ENCODE data around the gene WDR55. TPM values are rescaled to one million over a fixed set of nuclear protein-coding genes. Genes with fewer than 3 reads are reported as not detected.
"Not testable (repeated sequence)": the region's sequence is repeated elsewhere in the genome, so short reads cannot be mapped to it uniquely, and the experiment has no call there.

WDR55 gene
- total RNA-seq (10 to 100 TPM; 17.6 to 21.1 TPM), polyA plus RNA-seq (ENCODE audit: insufficient read depth, low read depth, low replicate concordance) (11.7 TPM)
- long read RNA-seq, donor 1, full-length matches to known transcripts, result 4 of 58 reads
- long read RNA-seq, donor 1, partial matches to known transcripts, result 54 of 58 reads
- long read RNA-seq, donor 1, other reads (novel, unspliced or antisense), result 0 of 58 reads
- long read RNA-seq, donor 2, full-length matches to known transcripts, result 5 of 5 reads
- long read RNA-seq, donor 2, partial matches to known transcripts, result 0 of 5 reads
- long read RNA-seq, donor 2, other reads (novel, unspliced or antisense), result 0 of 5 reads

GRCh38 chr5:140664359-140665119 is at the start of gene WDR55:
WDR55 (plus strand) TSS chr5:140664904; CDS start chr5:140664913, 9 bp downstream.
- no peak for TF ChIP-seq CTCF (IDR thresholded peaks at IDR 0.05)
- TF ChIP-seq POLR2A (IDR thresholded peaks at IDR 0.05), result peak; percentile 29
- intact Hi-C loops (cut with DNase I; ENCODE audit: low total_unique reads), result no loop called here
- DNase-seq, result peak; percentile 98
- Histone ChIP-seq H3K4me3 (peak within 1 kb of the TSS; percentile 67 to 83), H3K4me1 (peaks cover 11% of the 10 kb centered on the region), H3K36me3 (ENCODE audit: low read depth, missing control alignments) (peaks cover 3% of the 10 kb centered on the region), H3K9me3 (no peaks in the 10 kb centered on the region), H3K27ac (peak within 1 kb of the TSS; percentile 79), H3K27me3 (no peaks in the 10 kb centered on the region)
- 0 to 1% methylated on average over 22 to 54 of the region's 54 CpGs for WGBS, 2 donors

GRCh38 chr5:140622301-140622700 is 42.4 kb upstream of the WDR55 start:
- H3K9me3 ChIP-seq, result no peaks in the 10 kb centered on the region
- WGBS, 2 donors, result 74 to 76% methylated on average over 3 of the region's 3 CpGs
- intact Hi-C loops (cut with DNase I; ENCODE audit: low total_unique reads), result no loop called here

GRCh38 chr5:140623061-140623460 is 41.6 kb upstream of the WDR55 start:
- H3K9me3 ChIP-seq; H3K27me3 ChIP-seq; H3K4me3 ChIP-seq; intact Hi-C loops (cut with DNase I; ENCODE audit: low total_unique reads); H3K4me1 ChIP-seq; DNase-seq; H3K27ac ChIP-seq; H3K36me3 ChIP-seq (ENCODE audit: low read depth, missing control alignments): not testable (repeated sequence)

More at GRCh38 chr5:140622301-140622700, 42.4 kb upstream of the WDR55 start:
- H3K4me1 ChIP-seq, result no peaks in the 10 kb centered on the region
- no peaks in the 10 kb centered on the region for H3K27me3 ChIP-seq
- no peak overlapping the region for H3K27ac ChIP-seq
- TF ChIP-seq CTCF (IDR thresholded peaks at IDR 0.05), result no peak
- no peak for TF ChIP-seq POLR2A (IDR thresholded peaks at IDR 0.05)
- DNase-seq, result no peak
- H3K36me3 ChIP-seq (ENCODE audit: low read depth, missing control alignments), result no peaks in the 10 kb centered on the region
- H3K4me3 ChIP-seq, result no peak overlapping the region

GRCh38 chr5:140624886-140625285 is 39.8 kb upstream of the WDR55 start:
- H3K4me1 ChIP-seq; H3K27me3 ChIP-seq; H3K27ac ChIP-seq; H3K9me3 ChIP-seq; H3K4me3 ChIP-seq; intact Hi-C loops (cut with DNase I; ENCODE audit: low total_unique reads); H3K36me3 ChIP-seq (ENCODE audit: low read depth, missing control alignments); DNase-seq: not testable (repeated sequence)
- WGBS, 2 donors, result 85 to 92% methylated on average over 10 of the region's 10 CpGs

- Histone ChIP-seq H3K27me3 (no peaks in the 10 kb centered on the region), H3K9me3 (no peaks in the 10 kb centered on the region), H3K4me3 (no peak overlapping the region), H3K27ac (no peak overlapping the region), H3K36me3 (ENCODE audit: low read depth, missing control alignments) (no peaks in the 10 kb centered on the region), H3K4me1 (no peaks in the 10 kb centered on the region)
- 86 to 89% methylated on average over 6 of the region's 6 CpGs for WGBS, 2 donors
- DNase-seq, result no peak
- TF ChIP-seq POLR2A (IDR thresholded peaks at IDR 0.05) (no peak), CTCF (IDR thresholded peaks at IDR 0.05) (no peak)
- intact Hi-C loops (cut with DNase I; ENCODE audit: low total_unique reads), result no loop called here
Observed at GRCh38 chr5:140627972-140628371, 36.7 kb upstream of the WDR55 start.
